Measurements from ENCODE around the gene WNT16.

WNT16 gene

GRCh38 chr7:121334875-121335648 lies 6.3 kb downstream of the WNT16 start:
- H2BK5ac ChIP-seq (ENCODE audit: low read depth, low read length, poor library complexity, severe bottlenecking), result no peak overlapping the region
- H3K79me1 ChIP-seq (replicated peaks; ENCODE audit: low read length, poor library complexity, severe bottlenecking), result no peaks in the 10 kb centered on the region
- H3K18ac ChIP-seq (ENCODE audit: low read depth in 1 of 2, low read length in 2 of 2), result no peak overlapping the region
- H3K23ac ChIP-seq (ENCODE audit: low read length in 2 of 2), result no peak overlapping the region
- no peak overlapping the region for H2AFZ ChIP-seq (ENCODE audit: low read depth, low read length)
- no peak overlapping the region for H3K4me3 ChIP-seq (ENCODE audit: insufficient read depth in 1 of 2, low read depth in 1 of 2, low read length in 2 of 2)
- no peak overlapping the region for H4K91ac ChIP-seq (ENCODE audit: low read length)
- no peak overlapping the region for H2BK12ac ChIP-seq (ENCODE audit: low read length in 2 of 2)
- no peak overlapping the region for H3K9ac ChIP-seq (ENCODE audit: low read length)
- H3K9me3 ChIP-seq (ENCODE audit: control insufficient read depth, low read length), result no peaks in the 10 kb centered on the region
- no peak overlapping the region for H2AK5ac ChIP-seq (ENCODE audit: low read length, severe bottlenecking)
- DNase-seq, result no peak
- no peak overlapping the region for H3K27ac ChIP-seq (ENCODE audit: low read length, poor library complexity, severe bottlenecking)
- H2BK120ac ChIP-seq (ENCODE audit: low read depth, low read length), result no peak overlapping the region
- H3K4ac ChIP-seq (ENCODE audit: low read depth in 1 of 2, low read length in 2 of 2), result no peak overlapping the region
- H3K36me3 ChIP-seq (ENCODE audit: control insufficient read depth in 1 of 2, insufficient read depth in 2 of 2, low read depth in 1 of 2, low read length in 2 of 2), result no peaks in the 10 kb centered on the region
- peaks cover 5% of the 10 kb centered on the region for H3K4me1 ChIP-seq (ENCODE audit: control insufficient read depth, insufficient read depth, low read depth, low read length)
- WGBS, result 91% methylated on average over 8 of the region's 10 CpGs
- H3K4me2 ChIP-seq (ENCODE audit: low read length, poor library complexity, severe bottlenecking), result no peak overlapping the region
- no peak overlapping the region for H4K8ac ChIP-seq (ENCODE audit: low read length)
- H3K14ac ChIP-seq (ENCODE audit: low read length in 2 of 2), result no peak overlapping the region
- H2BK15ac ChIP-seq (ENCODE audit: low read depth, poor library complexity, severe bottlenecking), result no peak overlapping the region
- H3K27me3 ChIP-seq (ENCODE audit: control insufficient read depth in 1 of 2, insufficient read depth in 1 of 2, low read length in 2 of 2), result peaks cover 0 to 4% of the 10 kb centered on the region in 2 experiments

DNA sequence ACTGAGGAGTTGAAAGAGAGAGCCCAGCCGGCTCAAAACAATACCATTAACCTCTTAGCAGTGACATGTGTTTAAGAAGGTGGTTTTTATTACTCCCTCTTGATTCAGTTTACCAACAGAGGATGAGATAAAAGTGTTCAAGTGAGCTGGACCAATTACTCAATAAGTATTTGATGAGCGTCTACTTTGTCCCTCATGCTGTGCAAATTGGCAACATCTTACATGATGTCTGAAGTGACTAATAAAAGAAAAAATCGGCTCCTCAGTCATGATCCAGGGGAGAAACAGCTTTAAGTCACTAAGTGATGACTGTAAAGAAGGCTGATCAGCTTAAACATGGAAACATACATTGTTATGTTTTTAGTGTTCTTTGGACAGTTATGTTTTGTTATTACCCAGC lies 7.8 kb downstream of the WNT16 start:
- Histone ChIP-seq H3K27ac (ENCODE audit: low read length, poor library complexity, severe bottlenecking) (no peak overlapping the region), H2BK120ac (ENCODE audit: low read depth, low read length) (no peak overlapping the region), H3K4me2 (ENCODE audit: low read length, poor library complexity, severe bottlenecking) (no peak overlapping the region), H3K9me3 (ENCODE audit: control insufficient read depth, low read length) (no peaks in the 10 kb centered on the region), H4K91ac (ENCODE audit: low read length) (no peak overlapping the region), H3K14ac (ENCODE audit: low read length in 2 of 2) (no peak overlapping the region), H3K18ac (ENCODE audit: low read depth in 1 of 2, low read length in 2 of 2) (no peak overlapping the region), H3K79me1 (replicated peaks; ENCODE audit: low read length, poor library complexity, severe bottlenecking) (no peaks in the 10 kb centered on the region), H3K36me3 (ENCODE audit: control insufficient read depth in 1 of 2, insufficient read depth in 2 of 2, low read depth in 1 of 2, low read length in 2 of 2) (no peaks in the 10 kb centered on the region), H3K9ac (ENCODE audit: low read length) (no peak overlapping the region), H3K4ac (ENCODE audit: low read depth in 1 of 2, low read length in 2 of 2) (no peak overlapping the region), H2BK12ac (ENCODE audit: low read length in 2 of 2) (no peak overlapping the region), H3K4me1 (ENCODE audit: control insufficient read depth, insufficient read depth, low read depth, low read length) (no peaks in the 10 kb centered on the region), H2BK15ac (ENCODE audit: low read depth, poor library complexity, severe bottlenecking) (no peak overlapping the region), H2AK5ac (ENCODE audit: low read length, severe bottlenecking) (no peak overlapping the region), H3K4me3 (ENCODE audit: insufficient read depth in 1 of 2, low read depth in 1 of 2, low read length in 2 of 2) (no peak overlapping the region), H2BK5ac (ENCODE audit: low read depth, low read length, poor library complexity, severe bottlenecking) (no peak overlapping the region), H2AFZ (ENCODE audit: low read depth, low read length) (no peak overlapping the region), H4K8ac (ENCODE audit: low read length) (no peak overlapping the region), H3K23ac (ENCODE audit: low read length in 2 of 2) (no peak overlapping the region), H3K27me3 (ENCODE audit: control insufficient read depth in 1 of 2, insufficient read depth in 1 of 2, low read length in 2 of 2) (no peaks in the 10 kb centered on the region)
- WGBS, result 82% methylated on average over 2 of the region's 3 CpGs
- DNase-seq, result no peak

DNA sequence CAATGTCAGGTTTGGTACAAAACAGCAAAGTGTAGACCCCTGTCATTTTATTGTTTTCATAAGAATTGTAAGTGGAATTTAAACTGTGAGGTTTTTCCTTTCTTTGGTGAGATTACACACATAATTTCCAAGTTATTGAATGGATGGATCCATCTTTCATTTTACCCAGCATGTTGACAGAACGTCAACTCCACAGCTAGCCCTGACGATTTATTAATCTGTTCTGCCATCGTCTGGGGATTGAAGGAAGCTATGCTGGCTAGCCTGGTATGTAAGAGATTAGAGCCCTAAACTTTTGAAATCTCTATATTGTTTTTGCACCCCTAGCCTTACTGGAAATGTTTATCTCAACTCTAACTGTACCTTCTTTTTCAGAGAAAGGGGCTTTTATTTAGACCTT lies 8.6 kb downstream of the WNT16 start:
- Histone ChIP-seq H2BK120ac (ENCODE audit: low read depth, low read length) (no peak overlapping the region), H3K4me1 (ENCODE audit: control insufficient read depth, insufficient read depth, low read depth, low read length) (peaks cover 4% of the 10 kb centered on the region), H3K4me3 (ENCODE audit: insufficient read depth in 1 of 2, low read depth in 1 of 2, low read length in 2 of 2) (no peak overlapping the region), H3K9me3 (ENCODE audit: control insufficient read depth, low read length) (no peaks in the 10 kb centered on the region), H3K79me1 (replicated peaks; ENCODE audit: low read length, poor library complexity, severe bottlenecking) (no peaks in the 10 kb centered on the region), H3K18ac (ENCODE audit: low read depth in 1 of 2, low read length in 2 of 2) (no peak overlapping the region), H3K27me3 (ENCODE audit: control insufficient read depth in 1 of 2, insufficient read depth in 1 of 2, low read length in 2 of 2) (no peaks in the 10 kb centered on the region), H3K14ac (ENCODE audit: low read length in 2 of 2) (no peak overlapping the region), H3K4ac (ENCODE audit: low read depth in 1 of 2, low read length in 2 of 2) (no peak overlapping the region), H3K23ac (ENCODE audit: low read length in 2 of 2) (no peak overlapping the region), H3K36me3 (ENCODE audit: control insufficient read depth in 1 of 2, insufficient read depth in 2 of 2, low read depth in 1 of 2, low read length in 2 of 2) (peaks cover 0 to 3% of the 10 kb centered on the region in 2 experiments), H2AFZ (ENCODE audit: low read depth, low read length) (no peak overlapping the region), H3K9ac (ENCODE audit: low read length) (no peak overlapping the region), H2BK15ac (ENCODE audit: low read depth, poor library complexity, severe bottlenecking) (no peak overlapping the region), H2AK5ac (ENCODE audit: low read length, severe bottlenecking) (no peak overlapping the region), H4K91ac (ENCODE audit: low read length) (no peak overlapping the region), H3K4me2 (ENCODE audit: low read length, poor library complexity, severe bottlenecking) (no peak overlapping the region), H4K8ac (ENCODE audit: low read length) (no peak overlapping the region), H2BK5ac (ENCODE audit: low read depth, low read length, poor library complexity, severe bottlenecking) (no peak overlapping the region), H3K27ac (ENCODE audit: low read length, poor library complexity, severe bottlenecking) (no peak overlapping the region), H2BK12ac (ENCODE audit: low read length in 2 of 2) (no peak overlapping the region)
- 70% methylated on average over 2 of the region's 3 CpGs for WGBS
- DNase-seq, result no peak

DNA sequence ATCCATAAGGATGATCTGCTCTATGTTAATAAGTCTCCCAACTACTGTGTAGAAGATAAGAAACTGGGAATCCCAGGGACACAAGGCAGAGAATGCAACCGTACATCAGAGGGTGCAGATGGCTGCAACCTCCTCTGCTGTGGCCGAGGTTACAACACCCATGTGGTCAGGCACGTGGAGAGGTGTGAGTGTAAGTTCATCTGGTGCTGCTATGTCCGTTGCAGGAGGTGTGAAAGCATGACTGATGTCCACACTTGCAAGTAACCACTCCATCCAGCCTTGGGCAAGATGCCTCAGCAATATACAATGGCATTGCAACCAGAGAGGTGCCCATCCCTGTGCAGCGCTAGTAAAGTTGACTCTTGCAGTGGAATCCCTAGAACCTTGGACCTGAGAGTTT lies 10.3 kb downstream of the WNT16 start:
- no peak overlapping the region for H3K27ac ChIP-seq (ENCODE audit: low read length, poor library complexity, severe bottlenecking)
- H3K4me1 ChIP-seq (ENCODE audit: control insufficient read depth, insufficient read depth, low read depth, low read length), result peaks cover 4% of the 10 kb centered on the region
- no peak for DNase-seq
- H3K9me3 ChIP-seq (ENCODE audit: control insufficient read depth, low read length), result no peaks in the 10 kb centered on the region
- no peaks in the 10 kb centered on the region for H3K27me3 ChIP-seq (ENCODE audit: control insufficient read depth in 1 of 2, insufficient read depth in 1 of 2, low read length in 2 of 2)
- H2BK120ac ChIP-seq (ENCODE audit: low read depth, low read length), result no peak overlapping the region
- H3K9ac ChIP-seq (ENCODE audit: low read length), result no peak overlapping the region
- no peaks in the 10 kb centered on the region for H3K79me1 ChIP-seq (replicated peaks; ENCODE audit: low read length, poor library complexity, severe bottlenecking)
- WGBS, result 85% methylated on average over 5 of the region's 5 CpGs
- no peak overlapping the region for H3K14ac ChIP-seq (ENCODE audit: low read length in 2 of 2)
- no peak overlapping the region for H4K8ac ChIP-seq (ENCODE audit: low read length)
- no peak overlapping the region for H4K91ac ChIP-seq (ENCODE audit: low read length)
- H2BK15ac ChIP-seq (ENCODE audit: low read depth, poor library complexity, severe bottlenecking), result no peak overlapping the region
- no peak overlapping the region for H3K4ac ChIP-seq (ENCODE audit: low read depth in 1 of 2, low read length in 2 of 2)
- no peak overlapping the region for H3K4me3 ChIP-seq (ENCODE audit: insufficient read depth in 1 of 2, low read depth in 1 of 2, low read length in 2 of 2)
- no peak overlapping the region for H3K18ac ChIP-seq (ENCODE audit: low read depth in 1 of 2, low read length in 2 of 2)
- H2AFZ ChIP-seq (ENCODE audit: low read depth, low read length), result no peak overlapping the region
- H3K4me2 ChIP-seq (ENCODE audit: low read length, poor library complexity, severe bottlenecking), result no peak overlapping the region
- no peak overlapping the region for H3K23ac ChIP-seq (ENCODE audit: low read length in 2 of 2)
- peaks cover 0 to 5% of the 10 kb centered on the region in 2 experiments for H3K36me3 ChIP-seq (ENCODE audit: control insufficient read depth in 1 of 2, insufficient read depth in 2 of 2, low read depth in 1 of 2, low read length in 2 of 2)
- H2BK5ac ChIP-seq (ENCODE audit: low read depth, low read length, poor library complexity, severe bottlenecking), result no peak overlapping the region
- no peak overlapping the region for H2BK12ac ChIP-seq (ENCODE audit: low read length in 2 of 2)
- no peak overlapping the region for H2AK5ac ChIP-seq (ENCODE audit: low read length, severe bottlenecking)

Measured in mesenchymal stem cell (in vitro differentiated cells and primary cell).